ENCODE data around the gene TRAF2. TPM values are rescaled to one million over a fixed set of nuclear protein-coding genes. Genes with fewer than 3 reads are reported as not detected.

Gene TRAF2
- total and polyA plus RNA-seq, 2 donors from 2014 or later, result 11.4 to 16.9 TPM

DNA sequence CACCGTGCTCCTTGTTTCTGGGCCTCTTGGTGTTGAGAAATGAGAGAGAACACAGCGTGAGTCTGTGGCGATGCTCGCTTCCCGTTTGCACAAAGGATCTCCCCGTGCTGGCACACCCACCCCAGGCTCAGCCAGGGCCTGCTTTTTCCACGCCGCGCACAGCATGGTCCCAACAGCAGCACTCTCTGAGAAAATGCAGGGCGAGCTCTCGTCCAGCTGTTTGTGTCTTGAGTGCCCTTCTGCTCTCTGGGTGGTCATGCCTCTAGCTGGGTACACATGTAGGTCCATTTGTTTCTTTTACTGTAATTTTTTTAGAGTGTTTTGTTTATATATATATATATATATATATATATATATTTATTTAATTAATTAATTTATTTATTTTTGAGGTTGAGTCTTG is 31.6 kb downstream of the TRAF2 start:
- H3K4me3 ChIP-seq (ENCODE audit: low read length in 3 of 3), result no peak overlapping the region
- H3K4me1 ChIP-seq (ENCODE audit: control insufficient read depth in 2 of 3, insufficient read depth in 2 of 3, low read depth in 1 of 3, low read length in 3 of 3), result no peaks in the 10 kb centered on the region
- no peaks in the 10 kb centered on the region for H3K27me3 ChIP-seq (ENCODE audit: control insufficient read depth, insufficient read depth, low read length)
- no peak overlapping the region for H3K27ac ChIP-seq (ENCODE audit: low read depth in 2 of 2, low read length in 2 of 2)
- DNase-seq (no peak), FAIRE-seq (no peak)
- TF ChIP-seq, protein P1, sequence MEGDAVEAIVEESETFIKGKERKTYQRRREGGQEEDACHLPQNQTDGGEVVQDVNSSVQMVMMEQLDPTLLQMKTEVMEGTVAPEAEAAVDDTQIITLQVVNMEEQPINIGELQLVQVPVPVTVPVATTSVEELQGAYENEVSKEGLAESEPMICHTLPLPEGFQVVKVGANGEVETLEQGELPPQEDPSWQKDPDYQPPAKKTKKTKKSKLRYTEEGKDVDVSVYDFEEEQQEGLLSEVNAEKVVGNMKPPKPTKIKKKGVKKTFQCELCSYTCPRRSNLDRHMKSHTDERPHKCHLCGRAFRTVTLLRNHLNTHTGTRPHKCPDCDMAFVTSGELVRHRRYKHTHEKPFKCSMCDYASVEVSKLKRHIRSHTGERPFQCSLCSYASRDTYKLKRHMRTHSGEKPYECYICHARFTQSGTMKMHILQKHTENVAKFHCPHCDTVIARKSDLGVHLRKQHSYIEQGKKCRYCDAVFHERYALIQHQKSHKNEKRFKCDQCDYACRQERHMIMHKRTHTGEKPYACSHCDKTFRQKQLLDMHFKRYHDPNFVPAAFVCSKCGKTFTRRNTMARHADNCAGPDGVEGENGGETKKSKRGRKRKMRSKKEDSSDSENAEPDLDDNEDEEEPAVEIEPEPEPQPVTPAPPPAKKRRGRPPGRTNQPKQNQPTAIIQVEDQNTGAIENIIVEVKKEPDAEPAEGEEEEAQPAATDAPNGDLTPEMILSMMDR (IDR thresholded peaks at IDR 0.05; ENCODE audit: borderline replicate concordance, extremely low read depth, insufficient read depth), result no peak
- H3K9me3 ChIP-seq (ENCODE audit: control insufficient read depth in 2 of 3, insufficient read depth in 1 of 3, low read length in 3 of 3), result no peaks in the 10 kb centered on the region
- peaks cover 0 to 16% (median 6%) of the 10 kb centered on the region in 3 donors for H3K36me3 ChIP-seq (ENCODE audit: control insufficient read depth in 2 of 3, insufficient read depth in 3 of 3, low read length in 3 of 3)
- intact Hi-C loops (cut with DNase I), result no loop called here
- H3K9ac ChIP-seq (ENCODE audit: low read length in 3 of 3), result no peak overlapping the region

DNA sequence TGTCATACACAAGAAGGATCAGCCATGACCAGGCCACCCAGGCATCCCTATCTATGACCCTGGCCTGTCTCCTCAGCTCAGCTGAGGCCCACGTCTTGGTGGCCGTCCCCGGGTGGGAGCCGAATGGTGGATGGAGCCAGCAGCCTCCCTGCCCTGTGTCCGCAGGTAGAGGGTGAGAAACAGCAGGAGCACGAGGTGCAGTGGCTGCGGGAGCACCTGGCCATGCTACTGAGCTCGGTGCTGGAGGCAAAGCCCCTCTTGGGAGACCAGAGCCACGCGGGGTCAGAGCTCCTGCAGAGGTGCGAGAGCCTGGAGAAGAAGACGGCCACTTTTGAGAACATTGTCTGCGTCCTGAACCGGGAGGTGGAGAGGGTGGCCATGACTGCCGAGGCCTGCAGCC is 33.8 kb downstream of the TRAF2 start:
- H3K9me3 ChIP-seq (ENCODE audit: control insufficient read depth in 2 of 3, insufficient read depth in 1 of 3, low read length in 3 of 3), result no peaks in the 10 kb centered on the region
- H3K36me3 ChIP-seq (ENCODE audit: control insufficient read depth in 2 of 3, insufficient read depth in 3 of 3, low read length in 3 of 3), result peaks cover 0 to 15% (median 5%) of the 10 kb centered on the region in 3 donors
- no peaks in the 10 kb centered on the region for H3K4me1 ChIP-seq (ENCODE audit: control insufficient read depth in 2 of 3, insufficient read depth in 2 of 3, low read depth in 1 of 3, low read length in 3 of 3)
- H3K27me3 ChIP-seq (ENCODE audit: control insufficient read depth, insufficient read depth, low read length), result no peaks in the 10 kb centered on the region
- no peak overlapping the region for H3K27ac ChIP-seq (ENCODE audit: low read depth in 2 of 2, low read length in 2 of 2)
- TF ChIP-seq, protein P1 (IDR thresholded peaks at IDR 0.05; ENCODE audit: borderline replicate concordance, extremely low read depth, insufficient read depth), result no peak
- H3K9ac ChIP-seq (ENCODE audit: low read length in 3 of 3), result no peak overlapping the region
- no peak for DNase-seq
- no peak for FAIRE-seq
- intact Hi-C loops (cut with DNase I), result no loop called here
- H3K4me3 ChIP-seq (ENCODE audit: low read length in 3 of 3), result no peak overlapping the region

DNA sequence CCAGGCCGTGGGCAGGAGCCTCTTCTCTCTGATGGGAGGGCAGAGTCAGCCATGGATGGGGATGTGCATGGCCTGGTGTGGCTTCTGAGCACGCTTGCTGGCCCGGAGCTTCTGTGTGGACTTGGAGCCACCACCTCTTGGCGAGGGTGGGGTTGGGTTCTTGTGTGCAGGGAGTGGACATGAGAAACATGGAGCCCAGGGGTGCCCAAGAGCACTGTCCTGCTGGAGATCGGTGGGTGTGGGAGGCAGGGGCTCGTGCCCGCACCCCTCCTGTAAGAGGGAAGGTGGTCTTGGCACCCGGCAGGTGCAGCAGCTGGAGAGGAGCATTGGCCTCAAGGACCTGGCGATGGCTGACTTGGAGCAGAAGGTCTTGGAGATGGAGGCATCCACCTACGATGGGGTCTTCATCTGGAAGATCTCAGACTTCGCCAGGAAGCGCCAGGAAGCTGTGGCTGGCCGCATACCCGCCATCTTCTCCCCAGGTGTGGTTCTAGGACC is 34.5 kb downstream of the TRAF2 start:
- intact Hi-C loops (cut with DNase I), result no loop called here
- TF ChIP-seq, protein P1 (IDR thresholded peaks at IDR 0.05; ENCODE audit: borderline replicate concordance, extremely low read depth, insufficient read depth), result no peak
- Histone ChIP-seq H3K27me3 (ENCODE audit: control insufficient read depth, insufficient read depth, low read length) (no peaks in the 10 kb centered on the region), H3K27ac (ENCODE audit: low read depth in 2 of 2, low read length in 2 of 2) (no peak overlapping the region), H3K4me1 (ENCODE audit: control insufficient read depth in 2 of 3, insufficient read depth in 2 of 3, low read depth in 1 of 3, low read length in 3 of 3) (no peaks in the 10 kb centered on the region), H3K4me3 (ENCODE audit: low read length in 3 of 3) (no peak overlapping the region), H3K9ac (ENCODE audit: low read length in 3 of 3) (no peak overlapping the region), H3K36me3 (ENCODE audit: control insufficient read depth in 2 of 3, insufficient read depth in 3 of 3, low read length in 3 of 3) (peaks cover 0 to 13% (median 0%) of the 10 kb centered on the region in 3 donors), H3K9me3 (ENCODE audit: control insufficient read depth in 2 of 3, insufficient read depth in 1 of 3, low read length in 3 of 3) (no peaks in the 10 kb centered on the region)
- no peak for FAIRE-seq
- DNase-seq, result no peak

DNA sequence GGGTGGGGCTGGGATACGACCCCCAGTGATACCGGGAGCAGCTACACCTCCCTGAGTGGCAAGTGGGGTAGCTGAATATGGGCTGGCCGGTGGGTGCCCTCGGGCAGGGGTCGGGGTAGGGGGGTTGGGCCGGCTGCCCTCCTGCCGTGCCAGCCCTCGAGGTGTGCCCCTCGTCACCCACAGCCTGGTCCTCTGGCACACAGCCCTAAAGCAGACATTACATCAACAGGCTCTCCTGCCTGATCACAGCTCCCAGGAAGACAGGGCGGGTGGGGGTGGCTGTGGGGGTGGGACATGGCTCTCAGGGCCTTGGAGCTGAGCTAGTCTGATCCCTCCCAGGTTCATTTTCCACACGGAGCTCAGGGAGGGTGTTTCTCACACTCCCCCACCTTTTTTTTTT is 35.0 kb downstream of the TRAF2 start:
- Histone ChIP-seq H3K9me3 (ENCODE audit: control insufficient read depth in 2 of 3, insufficient read depth in 1 of 3, low read length in 3 of 3) (no peaks in the 10 kb centered on the region), H3K27me3 (ENCODE audit: control insufficient read depth, insufficient read depth, low read length) (no peaks in the 10 kb centered on the region), H3K36me3 (ENCODE audit: control insufficient read depth in 2 of 3, insufficient read depth in 3 of 3, low read length in 3 of 3) (peaks cover 0 to 9% (median 0%) of the 10 kb centered on the region in 3 donors), H3K4me1 (ENCODE audit: control insufficient read depth in 2 of 3, insufficient read depth in 2 of 3, low read depth in 1 of 3, low read length in 3 of 3) (no peaks in the 10 kb centered on the region), H3K27ac (ENCODE audit: low read depth in 2 of 2, low read length in 2 of 2) (no peak overlapping the region), H3K9ac (ENCODE audit: low read length in 3 of 3) (no peak overlapping the region), H3K4me3 (ENCODE audit: low read length in 3 of 3) (no peak overlapping the region)
- DNase-seq (no peak), FAIRE-seq (no peak)
- intact Hi-C loops (cut with DNase I), result no loop called here
- TF ChIP-seq, protein P1 (IDR thresholded peaks at IDR 0.05; ENCODE audit: borderline replicate concordance, extremely low read depth, insufficient read depth), result no peak

Measured in kidney (tissue), 14 donors.